Uterus (tissue), 2 donors: ENCODE data around the gene FMO3.

Experiments
- POLR2A ChIP-seq, 2 donors: fragments of 450-650 bp; IDR thresholded peaks; one replicate each; pipeline ENCODE4 v1.6.1; 2016; ENCODE audit warnings: antibody characterized with exemption in 2 of 2, mild to moderate bottlenecking in 1 of 2, moderate library complexity in 1 of 2
- TF ChIP-seq, protein P1 (sequence below), 4 experiments: fragments of 200-600 bp in 2 of 4; fragments of 450-650 bp in 2 of 4; sonication (generic) in 2 of 4; IDR thresholded peaks; one replicate each; pipeline ENCODE4 v1.5.1; 2016 to 2019; ENCODE audit warnings: antibody characterized with exemption in 4 of 4, mild to moderate bottlenecking in 2 of 4, moderate library complexity in 1 of 4

DNA sequence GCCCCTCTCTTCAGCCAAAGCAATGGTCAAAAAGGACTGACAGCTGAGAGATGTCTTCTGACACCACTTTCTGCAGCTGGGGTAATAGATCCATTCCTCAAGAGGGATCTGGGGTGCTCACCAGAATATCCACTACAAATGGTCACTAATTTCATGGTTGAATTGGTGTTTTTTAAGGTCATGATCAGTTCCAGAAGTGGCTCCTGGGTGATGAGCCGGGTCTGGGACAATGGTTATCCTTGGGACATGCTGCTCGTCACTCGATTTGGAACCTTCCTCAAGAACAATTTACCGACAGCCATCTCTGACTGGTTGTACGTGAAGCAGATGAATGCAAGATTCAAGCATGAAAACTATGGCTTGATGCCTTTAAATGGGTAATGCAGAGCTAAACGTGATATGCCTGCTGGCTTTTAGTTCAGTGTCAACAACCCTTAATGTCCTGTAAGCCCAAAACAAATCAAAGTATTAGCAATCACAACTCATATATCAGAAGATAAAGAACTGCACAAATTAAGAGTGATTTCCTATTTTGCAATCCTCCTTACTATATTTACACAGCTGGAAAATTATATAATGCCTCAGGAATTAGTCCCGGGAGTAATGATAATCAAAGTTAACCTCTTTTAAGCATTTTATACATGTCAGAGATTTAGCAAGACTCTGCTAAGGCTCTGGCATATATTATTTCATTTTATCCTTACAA lies 20.1 kb downstream of the FMO3 start:
- TF ChIP-seq, protein P1, sequence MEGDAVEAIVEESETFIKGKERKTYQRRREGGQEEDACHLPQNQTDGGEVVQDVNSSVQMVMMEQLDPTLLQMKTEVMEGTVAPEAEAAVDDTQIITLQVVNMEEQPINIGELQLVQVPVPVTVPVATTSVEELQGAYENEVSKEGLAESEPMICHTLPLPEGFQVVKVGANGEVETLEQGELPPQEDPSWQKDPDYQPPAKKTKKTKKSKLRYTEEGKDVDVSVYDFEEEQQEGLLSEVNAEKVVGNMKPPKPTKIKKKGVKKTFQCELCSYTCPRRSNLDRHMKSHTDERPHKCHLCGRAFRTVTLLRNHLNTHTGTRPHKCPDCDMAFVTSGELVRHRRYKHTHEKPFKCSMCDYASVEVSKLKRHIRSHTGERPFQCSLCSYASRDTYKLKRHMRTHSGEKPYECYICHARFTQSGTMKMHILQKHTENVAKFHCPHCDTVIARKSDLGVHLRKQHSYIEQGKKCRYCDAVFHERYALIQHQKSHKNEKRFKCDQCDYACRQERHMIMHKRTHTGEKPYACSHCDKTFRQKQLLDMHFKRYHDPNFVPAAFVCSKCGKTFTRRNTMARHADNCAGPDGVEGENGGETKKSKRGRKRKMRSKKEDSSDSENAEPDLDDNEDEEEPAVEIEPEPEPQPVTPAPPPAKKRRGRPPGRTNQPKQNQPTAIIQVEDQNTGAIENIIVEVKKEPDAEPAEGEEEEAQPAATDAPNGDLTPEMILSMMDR (IDR thresholded peaks at IDR 0.05): no peak
- no peak for TF ChIP-seq POLR2A (IDR thresholded peaks at IDR 0.05)
